ENCODE measurements around the gene CACNA2D1.
"Not testable (repeated sequence)": the region's sequence is repeated elsewhere in the genome, so short reads cannot be mapped to it uniquely, and the experiment has no call there.

DNA sequence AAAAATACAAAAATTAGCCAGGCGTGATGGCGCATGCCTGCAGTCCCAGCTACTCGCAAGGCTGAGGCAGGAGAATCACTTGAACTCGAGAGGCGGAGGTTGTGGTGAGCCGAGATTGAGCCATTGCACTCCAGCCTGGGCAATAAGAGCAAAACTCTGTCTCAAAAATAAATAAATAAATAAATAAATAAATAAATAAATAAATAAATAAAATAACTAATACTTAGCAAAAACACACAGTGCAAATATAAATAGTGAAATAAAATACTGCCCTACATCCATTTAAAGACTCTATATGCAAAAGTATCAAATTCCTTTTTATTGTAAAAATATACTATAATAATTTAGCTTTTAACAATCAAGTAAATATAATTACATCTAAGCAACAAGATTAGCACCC lies 57.0 kb downstream of the CACNA2D1 start:
- TF ChIP-seq, protein P1, sequence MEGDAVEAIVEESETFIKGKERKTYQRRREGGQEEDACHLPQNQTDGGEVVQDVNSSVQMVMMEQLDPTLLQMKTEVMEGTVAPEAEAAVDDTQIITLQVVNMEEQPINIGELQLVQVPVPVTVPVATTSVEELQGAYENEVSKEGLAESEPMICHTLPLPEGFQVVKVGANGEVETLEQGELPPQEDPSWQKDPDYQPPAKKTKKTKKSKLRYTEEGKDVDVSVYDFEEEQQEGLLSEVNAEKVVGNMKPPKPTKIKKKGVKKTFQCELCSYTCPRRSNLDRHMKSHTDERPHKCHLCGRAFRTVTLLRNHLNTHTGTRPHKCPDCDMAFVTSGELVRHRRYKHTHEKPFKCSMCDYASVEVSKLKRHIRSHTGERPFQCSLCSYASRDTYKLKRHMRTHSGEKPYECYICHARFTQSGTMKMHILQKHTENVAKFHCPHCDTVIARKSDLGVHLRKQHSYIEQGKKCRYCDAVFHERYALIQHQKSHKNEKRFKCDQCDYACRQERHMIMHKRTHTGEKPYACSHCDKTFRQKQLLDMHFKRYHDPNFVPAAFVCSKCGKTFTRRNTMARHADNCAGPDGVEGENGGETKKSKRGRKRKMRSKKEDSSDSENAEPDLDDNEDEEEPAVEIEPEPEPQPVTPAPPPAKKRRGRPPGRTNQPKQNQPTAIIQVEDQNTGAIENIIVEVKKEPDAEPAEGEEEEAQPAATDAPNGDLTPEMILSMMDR (IDR thresholded peaks at IDR 0.05), result not testable (repeated sequence)
- not testable (repeated sequence) for TF ChIP-seq POLR2A (IDR thresholded peaks at IDR 0.05; ENCODE audit: low read depth); EP300 (IDR thresholded peaks at IDR 0.05)
